RWPE2 (cell line): ENCODE measurements around the gene SLC35E2B.
"Not testable (repeated sequence)": the region's sequence is repeated elsewhere in the genome, so short reads cannot be mapped to it uniquely, and the experiment has no call there.

ENCODE experiments used
- ATAC-seq: fragments of 200-7000 bp; cut with Tn5 transposase; 3 replicates; pipeline ENCODE4 v1.9.1; 2021; ENCODE audit warnings: low read depth
- DNase-seq: peaks from one replicate; pipeline ENCODE4 v3.0.0-alpha.2; 2020; ENCODE audit warnings: low spot score
- H3K27ac ChIP-seq: fragments of 450-650 bp; 2 replicates; pipeline ENCODE4 v1.5.1; 2017; ENCODE audit warnings: mild to moderate bottlenecking; ENCODE audit not compliant: poor library complexity, severe bottlenecking
- H3K27me3 ChIP-seq: fragments of 250-450 bp; sonication (Bioruptor Pico); 2 replicates; pipeline ENCODE4 v1.5.1; 2021; ENCODE audit warnings: mild to moderate bottlenecking, moderate library complexity; ENCODE audit not compliant: insufficient read depth, poor library complexity, severe bottlenecking
- H3K36me3 ChIP-seq: fragments of 250-450 bp; sonication (Bioruptor Pico); 2 replicates; pipeline ENCODE4 v1.5.1; 2020; ENCODE audit warnings: low read depth, mild to moderate bottlenecking, moderate library complexity
- H3K4me1 ChIP-seq: fragments of 250-450 bp; sonication (Bioruptor Pico); 2 replicates; pipeline ENCODE4 v1.5.1; 2021; ENCODE audit warnings: mild to moderate bottlenecking, moderate library complexity; ENCODE audit not compliant: insufficient read depth, poor library complexity, severe bottlenecking
- H3K4me3 ChIP-seq: fragments of 250-450 bp; sonication (Bioruptor Pico); 2 replicates; pipeline ENCODE4 v1.5.1; 2021; ENCODE audit warnings: mild to moderate bottlenecking, moderate library complexity; ENCODE audit not compliant: severe bottlenecking
- H3K9me3 ChIP-seq: fragments of 250-450 bp; sonication (Bioruptor Pico); 2 replicates; pipeline ENCODE4 v1.5.1; 2021; ENCODE audit warnings: mild to moderate bottlenecking, moderate library complexity; ENCODE audit not compliant: severe bottlenecking
- CTCF ChIP-seq: fragments of 450-650 bp; IDR thresholded peaks from one replicate; pipeline ENCODE4 v1.5.1; 2017; ENCODE audit warnings: mild to moderate bottlenecking, moderate library complexity; ENCODE audit not compliant: poor library complexity, severe bottlenecking

SLC35E2B gene

GRCh38 chr1:1636621-1637478, 55.7 kb downstream of the SLC35E2B start:
- not testable (repeated sequence) for DNase-seq, H3K9me3 ChIP-seq, H3K4me1 ChIP-seq, H3K36me3 ChIP-seq, H3K4me3 ChIP-seq, ATAC-seq, H3K27me3 ChIP-seq, H3K27ac ChIP-seq

DNA sequence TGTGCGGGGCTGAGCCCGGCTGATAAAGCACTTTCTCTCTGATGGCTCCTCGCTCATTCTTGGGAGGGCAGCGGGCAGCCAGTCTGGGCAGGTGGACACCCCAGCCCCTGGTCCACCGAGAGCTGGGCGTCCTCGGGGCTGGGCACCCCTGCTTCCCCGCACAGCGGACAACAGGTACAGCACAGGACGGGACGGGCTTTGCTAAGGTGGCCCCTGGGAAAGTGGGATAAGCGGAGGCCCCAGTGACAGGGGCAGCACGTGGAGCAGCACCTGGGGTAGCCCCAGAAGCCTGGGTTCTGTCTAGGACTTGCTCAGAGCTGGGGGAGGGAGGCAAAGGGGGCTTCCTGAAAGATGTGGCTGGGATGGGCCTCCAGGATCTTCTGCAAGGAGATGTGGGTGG, 58.0 kb downstream of the SLC35E2B start:
- not testable (repeated sequence) for H3K4me1 ChIP-seq, H3K27ac ChIP-seq, H3K4me3 ChIP-seq, ATAC-seq, H3K36me3 ChIP-seq, H3K9me3 ChIP-seq, DNase-seq
- H3K27me3 ChIP-seq, result peaks cover 18% of the 10 kb centered on the region

GRCh38 chr1:1633409-1633808, 59.2 kb downstream of the SLC35E2B start:
- H3K27me3 ChIP-seq, result peaks cover 18% of the 10 kb centered on the region
- peak; percentile 36; the same call in 1 of the 3 replicates for ATAC-seq
- not testable (repeated sequence) for H3K4me3 ChIP-seq, H3K9me3 ChIP-seq, DNase-seq, H3K27ac ChIP-seq, H3K36me3 ChIP-seq, H3K4me1 ChIP-seq

DNA sequence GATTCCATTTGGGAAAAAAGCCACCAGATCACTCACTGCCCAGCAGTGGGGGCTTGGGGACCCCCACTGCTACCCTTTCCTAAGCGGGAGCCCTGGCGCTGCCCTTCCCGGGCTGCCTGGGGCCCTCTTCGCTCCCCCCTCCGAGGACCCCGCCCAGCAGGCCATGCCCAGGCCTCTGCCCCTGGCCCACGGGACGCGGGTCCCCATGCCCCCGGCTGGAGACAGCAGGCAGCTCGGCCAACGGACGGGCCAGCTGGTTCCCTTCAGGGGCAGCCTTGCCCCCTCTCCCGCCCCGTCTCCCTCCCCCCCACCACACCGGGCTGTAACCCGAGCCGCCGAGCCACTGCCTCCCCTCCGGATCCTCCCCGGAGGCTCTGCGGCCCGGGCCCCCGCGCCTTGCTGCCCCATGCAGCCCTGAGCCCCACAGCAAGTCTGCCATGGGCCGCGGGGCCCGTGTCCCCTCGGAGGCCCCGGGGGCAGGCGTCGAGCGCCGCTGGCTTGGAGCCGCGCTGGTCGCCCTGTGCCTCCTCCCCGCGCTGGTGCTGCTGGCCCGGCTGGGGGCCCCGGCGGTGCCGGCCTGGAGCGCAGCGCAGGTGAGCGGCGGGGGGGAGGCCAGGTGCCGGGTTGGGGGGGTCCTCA, 60.7 kb downstream of the SLC35E2B start, which contains the start of gene MMP23B:
TSS of gene MMP23B (plus strand) at position 392 of the 639 bp plus-strand sequence. CDS start at position 438, 46 bp downstream.
- DNase-seq, result no peak
- Histone ChIP-seq H3K4me1 (no peaks in the 10 kb centered on the region), H3K27me3 (peaks cover 18% of the 10 kb centered on the region), H3K9me3 (no peaks in the 10 kb centered on the region), H3K27ac (no peak within 1 kb of the TSS), H3K4me3 (no peak within 1 kb of the TSS), H3K36me3 (no peaks in the 10 kb centered on the region)
- no peak for ATAC-seq
- no peak for TF ChIP-seq CTCF

GRCh38 chr1:1630965-1631781, 61.4 kb downstream of the SLC35E2B start:
- H3K9me3 ChIP-seq, result no peaks in the 10 kb centered on the region
- no peak for ATAC-seq
- no peak for TF ChIP-seq CTCF
- H3K36me3 ChIP-seq, result no peaks in the 10 kb centered on the region
- H3K27ac ChIP-seq, result no peak overlapping the region
- H3K27me3 ChIP-seq, result peaks cover 18% of the 10 kb centered on the region
- no peak overlapping the region for H3K4me3 ChIP-seq
- DNase-seq, result no peak
- no peaks in the 10 kb centered on the region for H3K4me1 ChIP-seq
